GM12878 (cell line): ENCODE results near the gene KLF14. TPM values are rescaled to one million over a fixed set of nuclear protein-coding genes. Genes with fewer than 3 reads are reported as not detected.

ENCODE experiments used
- ATAC-seq: fragments of 200-7000 bp; cut with Tn5 transposase; 3 replicates; pipeline ENCODE4 v1.9.1; 2020; ENCODE audit warnings: mild to moderate bottlenecking, moderate library complexity
- BruUV-seq: library from RNA; stranded (reverse); fragments of 400-500 nt; replicated peaks from 2 replicates; lab custom pipeline; 2021; lab: Mats Ljungman, UMichigan
- CTCF ChIA-PET: fragments of 300-600 bp; sonication (Branson Sonifier 250); formaldehyde crosslinking; extraction: SDS; loops from one replicate; lab custom pipeline; 2021; ENCODE audit warnings: inconsistent platforms; lab: Yijun Ruan, JAX
- POLR2A ChIA-PET: fragments of 350-600 bp; formaldehyde crosslinking; extraction: SDS; loops from one replicate; lab custom pipeline; 2021; ENCODE audit warnings: inconsistent platforms; lab: Charles Lee
- RAD21 ChIA-PET: fragments of 300-600 bp; sonication (Branson Sonifier 250); formaldehyde crosslinking; loops from one replicate; lab custom pipeline; 2023; ENCODE audit warnings: antibody characterized with exemption; ENCODE audit not compliant: unreplicated experiment; lab: Charles Lee
- SMC1A ChIA-PET: fragments of 300-600 bp; sonication (Branson Sonifier 250); formaldehyde crosslinking; loops from one replicate; lab custom pipeline; 2023; ENCODE audit not compliant: unreplicated experiment, uncharacterized antibody; lab: Charles Lee
- DNase-seq: peaks from one replicate; pipeline ENCODE4 v3.0.0-alpha.2; 2011; ENCODE audit warnings: low read depth, low spot score
- FAIRE-seq: peaks from 3 replicates; lab custom pipeline; 2011; peaks lifted over from hg19 to GRCh38; lab: Jason Lieb, UNC
- H2AFZ ChIP-seq: 2 replicates; pipeline ENCODE4 v1.6.0; 2011; ENCODE audit warnings: low read depth, low read length, control low read depth; ENCODE audit not compliant: control insufficient read depth
- H3K27ac ChIP-seq: 2 replicates; pipeline ENCODE4 v1.5.1; 2011; ENCODE audit warnings: control low read depth; ENCODE audit not compliant: control insufficient read depth, insufficient read depth
- H3K27me3 ChIP-seq, 2 experiments: replicated peaks in 1 of 2; 2 replicates each; pipeline versions ENCODE4 v1.6.0 to v1.6.1; 2011; ENCODE audit warnings: low read length in 1 of 2; ENCODE audit not compliant: control insufficient read depth in 2 of 2, insufficient read depth in 2 of 2
- H3K36me3 ChIP-seq, 2 experiments: 2 replicates each; pipeline ENCODE4 v1.5.1; 2011; ENCODE audit warnings: low read length in 1 of 2; ENCODE audit not compliant: control insufficient read depth in 2 of 2, insufficient read depth in 2 of 2
- H3K4me1 ChIP-seq: 2 replicates; pipeline ENCODE4 v1.6.1; 2011; ENCODE audit warnings: mild to moderate bottlenecking, low read length, moderate library complexity, mixed read lengths; ENCODE audit not compliant: control insufficient read depth, insufficient read depth
- H3K4me2 ChIP-seq: 2 replicates; pipeline ENCODE4 v1.6.0; 2011; ENCODE audit warnings: control low read depth; ENCODE audit not compliant: control insufficient read depth, insufficient read depth
- H3K4me3 ChIP-seq: fragments of 200-600 bp; sonication (generic); 2 replicates; pipeline ENCODE4 v1.5.1; 2016
- H3K79me2 ChIP-seq: 2 replicates; pipeline ENCODE4 v1.6.0; 2011; ENCODE audit warnings: low read length; ENCODE audit not compliant: control insufficient read depth, insufficient read depth
- H3K9ac ChIP-seq: 2 replicates; pipeline ENCODE4 v1.8.0; 2011; ENCODE audit warnings: low read length, control low read depth, mixed read lengths; ENCODE audit not compliant: control insufficient read depth, insufficient read depth
- H3K9me3 ChIP-seq: replicated peaks from 3 replicates; pipeline ENCODE4 v1.5.1; 2011; ENCODE audit warnings: mild to moderate bottlenecking, low read length; ENCODE audit not compliant: control insufficient read depth, insufficient read depth
- H4K20me1 ChIP-seq: 2 replicates; pipeline ENCODE4 v1.6.0; 2011; ENCODE audit not compliant: control insufficient read depth, insufficient read depth
- CREB1 ChIP-seq: IDR thresholded peaks from 2 replicates; pipeline ENCODE4 v1.6.1; 2012; ENCODE audit warnings: low read depth, mild to moderate bottlenecking, inconsistent platforms
- HSF1 ChIP-seq: fragments of 150-350 bp; IDR thresholded peaks from 2 replicates; pipeline ENCODE4 v1.6.1; 2014; ENCODE audit warnings: mild to moderate bottlenecking, low read depth, low read length
- IKZF2 ChIP-seq, 2 experiments: fragments of 450-650 bp; IDR thresholded peaks; 2 replicates each; pipeline ENCODE4 v1.6.1; 2017; ENCODE audit warnings: mild to moderate bottlenecking in 2 of 2, moderate library complexity in 2 of 2
- MEF2A ChIP-seq: IDR thresholded peaks from 2 replicates; pipeline ENCODE4 v1.6.1; 2011; ENCODE audit warnings: low read depth, mild to moderate bottlenecking, low read length, moderate library complexity; ENCODE audit not compliant: insufficient read depth
- MTA3 ChIP-seq: IDR thresholded peaks from 2 replicates; pipeline ENCODE4 v1.6.1; 2012; ENCODE audit warnings: low read length, inconsistent platforms, borderline replicate concordance
- MYB ChIP-seq: fragments of 150-350 bp; IDR thresholded peaks from 2 replicates; pipeline ENCODE4 v1.6.1; 2014; ENCODE audit warnings: mild to moderate bottlenecking, low read depth, low read length, borderline replicate concordance
- NFXL1 ChIP-seq: fragments of 450-650 bp; IDR thresholded peaks from 2 replicates; pipeline ENCODE4 v1.6.1; 2017; ENCODE audit warnings: antibody characterized with exemption, mild to moderate bottlenecking, borderline replicate concordance
- NFYB ChIP-seq: IDR thresholded peaks from 2 replicates; pipeline ENCODE4 v1.6.1; 2011; ENCODE audit warnings: low read depth, mild to moderate bottlenecking, low read length, improper control_type of control experiment, moderate library complexity; ENCODE audit not compliant: insufficient read depth
- YY1 ChIP-seq: IDR thresholded peaks from 2 replicates; pipeline ENCODE4 v1.6.1; 2011; ENCODE audit warnings: low read depth, mild to moderate bottlenecking, low read length
- WGBS: methylation state at CpG from one replicate; pipeline ENCODE4 v1.1.6; 2016; ENCODE audit warnings: low lambda C conversion rate; ENCODE audit not compliant: insufficient replicate concordance, insufficient coverage; ENCODE audit errors: missing lambda C conversion rate; 5-methylcytosine and 5-hydroxymethylcytosine counted together
- in situ Hi-C: fragments of 300-500 bp; cut with MboI; formaldehyde crosslinking; loops from 9 replicates; pipeline ENCODE4 v1.14.3; 2018; ENCODE audit warnings: mixed read lengths
- intact Hi-C: fragments of 100-400 bp; cut with micrococcal nuclease; formaldehyde crosslinking; loops from one replicate; pipeline ENCODE4 v1.14.2; 2022; ENCODE audit not compliant: unreplicated experiment
- polyA plus RNA-seq, 11 experiments: library from polyadenylated mRNA; depleted of rRNA in 4 of 11; unstranded in 6 of 11; stranded (reverse) in 5 of 11; fragments of >200 nt; fragmentation: Nextera tagmentation in 4 of 11; fragmentation: Illumina TruSeq in 1 of 11; extraction: Ambion mirVana in 4 of 11; extraction: Trizol in 1 of 11; gene quantifications; 1 replicate in 1 of 11; 2 replicates in 10 of 11; pipeline versions ENCODE4 v1.2.1 to v1.2.3, GENCODE V29; 2011 to 2016; ENCODE audit warnings: inconsistent platforms in 2 of 11, missing spikeins in 2 of 11, low read depth in 1 of 11
- total RNA-seq, 4 experiments: library from RNA; depleted of rRNA in 3 of 4; stranded (reverse); fragments of >200 nt in 3 of 4; fragmentation: Illumina TruSeq in 1 of 4; extraction: Trizol in 1 of 4; gene quantifications; 2 replicates each; pipeline versions ENCODE4 v1.2.1 to v1.2.3, GENCODE V29; 2013 to 2021

KLF14 gene
- total and polyA plus RNA-seq, 10 of the 15 experiments (the other 5 are each of a cell fraction or from before 2014, with no cell fraction given), result 0.06 TPM; not detected in 9

GRCh38 chr7:130701650-130702049 is 32.4 kb downstream of the KLF14 start:
- Histone ChIP-seq H3K36me3 (no peaks in the 10 kb centered on the region), H3K9me3 (no peaks in the 10 kb centered on the region; the same call in 2 of the 3 replicates), H4K20me1 (no peaks in the 10 kb centered on the region), H3K79me2 (no peaks in the 10 kb centered on the region), H3K4me3 (no peak overlapping the region), H3K9ac (no peak overlapping the region), H3K27me3 (no peaks in the 10 kb centered on the region), H3K4me2 (no peak overlapping the region), H3K27ac (no peak overlapping the region), H2AFZ (no peak overlapping the region), H3K4me1 (no peaks in the 10 kb centered on the region)
- ChIA-PET SMC1A (interaction anchor here (1.0 kb wide), 1 partner anchor 458 kb away, joined by 3 read pairs; no protein-coding TSS in a partner anchor), RAD21 (no interaction called here), CTCF (interaction anchor here (0.7 kb wide), 1 partner anchor 632 kb away, joined by 3 read pairs; no protein-coding TSS in a partner anchor), POLR2A (no interaction called here)
- intact Hi-C loops, result no loop called here
- in situ Hi-C loops, result no loop called here
- TF ChIP-seq MYB (no peak), MEF2A (no peak), IKZF2 (IDR thresholded peaks at IDR 0.05) (no peak), CREB1 (no peak), HSF1 (no peak), NFYB (no peak), YY1 (no peak), NFXL1 (no peak), MTA3 (no peak)
- DNase-seq, result no peak
- 95% methylated on average over 1 of the region's 2 CpGs for WGBS
- no peak for FAIRE-seq
- no TSS peak for BruUV-seq
- ATAC-seq, result no peak
